MM.1S (cell line): ENCODE measurements around the gene TTC39C.

Source experiments
- CTCF ChIP-seq: fragments of 300-600 bp; sonication (generic); IDR thresholded peaks from 2 replicates; pipeline ENCODE4 v1.5.1; 2016; ENCODE audit warnings: antibody characterized with exemption, low read length, mixed read lengths
- EZH2 ChIP-seq: fragments of 300-600 bp; sonication (generic); optimal IDR thresholded peaks from 2 replicates; pipeline ENCODE3; 2017; ENCODE audit warnings: low read depth, mild to moderate bottlenecking, antibody characterized with exemption, low read length, mixed read lengths
- EZH2phosphoT487 ChIP-seq: fragments of 300-600 bp; sonication (generic); IDR thresholded peaks from 2 replicates; pipeline ENCODE4 v1.6.1; 2018; ENCODE audit warnings: antibody characterized with exemption, low read length

- TF ChIP-seq EZH2 (no peak), CTCF (no peak), EZH2phosphoT487 (no peak)
Observed at GRCh38 chr18:24153397-24153796, 138.8 kb downstream of the TTC39C start.
